Stromal cell of bone marrow (primary cell): ENCODE measurements around the gene UQCRHL.

ENCODE experiments used
- DNase-seq: peaks from one replicate; pipeline ENCODE4 v3.0.0-alpha.2; 2012; ENCODE audit warnings: low read depth

The UQCRHL gene

DNA sequence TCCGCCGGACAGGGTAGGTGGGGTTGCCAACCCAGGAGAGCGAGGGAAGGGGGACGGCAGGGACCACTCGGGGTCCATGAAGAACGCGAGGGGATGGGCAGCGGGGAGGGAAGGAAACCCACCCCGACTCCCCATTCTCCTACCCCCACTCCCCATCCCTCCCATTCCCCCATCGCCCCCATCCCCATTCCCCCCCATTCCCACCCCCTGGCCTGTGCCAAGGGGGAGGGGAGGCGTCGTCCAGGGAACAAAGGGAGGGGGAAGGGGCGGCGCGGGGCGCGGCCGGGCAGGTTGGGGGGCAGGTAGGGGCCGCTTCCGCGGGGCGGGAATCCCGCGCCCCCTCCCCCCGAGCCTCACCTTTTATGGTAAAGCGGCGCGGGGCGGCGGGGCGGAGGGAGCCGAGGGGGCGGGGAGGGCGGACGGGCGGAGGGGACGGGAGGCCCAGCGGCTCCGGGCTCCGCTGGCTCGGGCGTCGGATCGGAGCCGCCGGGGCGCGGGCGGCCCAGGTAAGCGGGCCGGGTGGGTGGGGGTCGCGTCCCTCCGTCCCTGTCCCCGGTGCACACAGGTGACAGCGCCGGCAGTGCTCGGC lies 49.0 kb downstream of the UQCRHL start, which contains the start of gene FBLIM1:
Gene FBLIM1, plus strand, starts transcription at position 453 of the 589 bp plus-strand sequence. CDS start 6,189 bp downstream, outside the sequence.
- DNase-seq: no peak

DNA sequence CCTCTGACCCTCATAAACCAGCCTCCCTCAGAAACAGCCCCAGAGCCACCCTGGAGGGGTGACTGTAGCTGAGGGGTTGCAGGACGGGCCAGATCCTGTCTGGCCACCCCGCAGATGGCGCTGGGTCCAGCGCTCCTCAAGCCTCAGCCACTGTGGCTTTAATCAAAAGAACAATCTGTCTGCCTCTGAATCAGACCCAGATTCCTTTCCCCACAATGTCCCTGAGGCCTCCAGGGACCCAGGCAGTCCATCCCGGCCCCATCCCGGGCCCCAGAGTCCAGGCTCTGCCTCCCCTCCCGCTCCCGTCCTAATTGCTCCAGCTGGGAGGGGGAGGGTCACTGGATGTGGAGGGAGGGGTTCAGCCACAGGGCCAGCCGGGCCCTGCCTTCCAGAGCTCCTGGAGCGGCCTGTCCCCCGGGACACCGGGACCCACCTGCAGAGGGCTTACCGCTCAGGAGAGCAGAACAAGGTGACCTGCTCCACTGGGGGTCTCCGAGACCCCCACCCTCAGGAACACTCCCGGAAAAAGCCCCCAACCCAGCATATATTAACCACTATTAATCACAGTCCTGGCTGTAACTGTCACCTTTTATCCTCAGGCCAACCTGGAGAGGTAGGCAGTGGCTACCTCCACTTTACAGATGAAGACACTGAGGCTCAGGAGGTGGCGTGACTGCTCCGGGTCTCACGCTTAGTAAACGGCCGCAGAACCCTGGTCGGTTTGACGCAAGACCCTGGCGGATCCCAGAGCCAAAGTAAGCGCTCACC lies 49.7 kb downstream of the UQCRHL start:
- no peak for DNase-seq
